AG04449 (cell line): Measurements from ENCODE around the gene LHFPL3.

Source experiments
- CTCF ChIA-PET: fragments of 350-600 bp; formaldehyde crosslinking; extraction: SDS; loops from one replicate; lab custom pipeline; 2021; ENCODE audit warnings: antibody characterized with exemption; lab: Yijun Ruan, JAX
- POLR2A ChIA-PET: fragments of 400-600, 350-600 bp; formaldehyde crosslinking; extraction: SDS; loops from one replicate; lab custom pipeline; 2020; ENCODE audit warnings: antibody characterized with exemption, inconsistent platforms; lab: Yijun Ruan, JAX
- DNase-seq: peaks from one replicate; pipeline ENCODE4 v3.0.0-alpha.2; 2010; ENCODE audit warnings: low read depth, low spot score
- H3K4me3 ChIP-seq: 2 replicates; pipeline ENCODE4 v1.5.1; 2011; ENCODE audit warnings: low read depth, mild to moderate bottlenecking, control low read depth, low read length
- TF ChIP-seq, protein P1 (sequence below): IDR thresholded peaks from one replicate; pipeline ENCODE4 v1.5.1; 2011; ENCODE audit warnings: mild to moderate bottlenecking, moderate library complexity, low read length, control low read depth, inconsistent platforms; ENCODE audit not compliant: insufficient read depth; ENCODE audit errors: missing control alignments

The LHFPL3 gene

GRCh38 chr7:104857458-104858425 is 529.3 kb downstream of the LHFPL3 start:
- ChIA-PET POLR2A (no interaction called here), CTCF (interaction anchor here (1.4 to 2.8 kb wide), 3 partner anchors 10 to 61 kb away, joined by 8 to 17 read pairs (median 13); no protein-coding TSS in a partner anchor)
- no peak for DNase-seq
- TF ChIP-seq, protein P1, sequence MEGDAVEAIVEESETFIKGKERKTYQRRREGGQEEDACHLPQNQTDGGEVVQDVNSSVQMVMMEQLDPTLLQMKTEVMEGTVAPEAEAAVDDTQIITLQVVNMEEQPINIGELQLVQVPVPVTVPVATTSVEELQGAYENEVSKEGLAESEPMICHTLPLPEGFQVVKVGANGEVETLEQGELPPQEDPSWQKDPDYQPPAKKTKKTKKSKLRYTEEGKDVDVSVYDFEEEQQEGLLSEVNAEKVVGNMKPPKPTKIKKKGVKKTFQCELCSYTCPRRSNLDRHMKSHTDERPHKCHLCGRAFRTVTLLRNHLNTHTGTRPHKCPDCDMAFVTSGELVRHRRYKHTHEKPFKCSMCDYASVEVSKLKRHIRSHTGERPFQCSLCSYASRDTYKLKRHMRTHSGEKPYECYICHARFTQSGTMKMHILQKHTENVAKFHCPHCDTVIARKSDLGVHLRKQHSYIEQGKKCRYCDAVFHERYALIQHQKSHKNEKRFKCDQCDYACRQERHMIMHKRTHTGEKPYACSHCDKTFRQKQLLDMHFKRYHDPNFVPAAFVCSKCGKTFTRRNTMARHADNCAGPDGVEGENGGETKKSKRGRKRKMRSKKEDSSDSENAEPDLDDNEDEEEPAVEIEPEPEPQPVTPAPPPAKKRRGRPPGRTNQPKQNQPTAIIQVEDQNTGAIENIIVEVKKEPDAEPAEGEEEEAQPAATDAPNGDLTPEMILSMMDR = no peak
- no peak overlapping the region for H3K4me3 ChIP-seq

GRCh38 chr7:104859754-104860426 is 531.5 kb downstream of the LHFPL3 start:
- DNase-seq = no peak
- TF ChIP-seq, protein P1 = no peak
- no peak overlapping the region for H3K4me3 ChIP-seq
- CTCF ChIA-PET = interaction anchor here (0.6 to 4.1 kb wide), 5 partner anchors 8 to 1468 kb away, joined by 3 to 22 read pairs (median 5); no protein-coding TSS in a partner anchor
- POLR2A ChIA-PET = no interaction called here

DNA sequence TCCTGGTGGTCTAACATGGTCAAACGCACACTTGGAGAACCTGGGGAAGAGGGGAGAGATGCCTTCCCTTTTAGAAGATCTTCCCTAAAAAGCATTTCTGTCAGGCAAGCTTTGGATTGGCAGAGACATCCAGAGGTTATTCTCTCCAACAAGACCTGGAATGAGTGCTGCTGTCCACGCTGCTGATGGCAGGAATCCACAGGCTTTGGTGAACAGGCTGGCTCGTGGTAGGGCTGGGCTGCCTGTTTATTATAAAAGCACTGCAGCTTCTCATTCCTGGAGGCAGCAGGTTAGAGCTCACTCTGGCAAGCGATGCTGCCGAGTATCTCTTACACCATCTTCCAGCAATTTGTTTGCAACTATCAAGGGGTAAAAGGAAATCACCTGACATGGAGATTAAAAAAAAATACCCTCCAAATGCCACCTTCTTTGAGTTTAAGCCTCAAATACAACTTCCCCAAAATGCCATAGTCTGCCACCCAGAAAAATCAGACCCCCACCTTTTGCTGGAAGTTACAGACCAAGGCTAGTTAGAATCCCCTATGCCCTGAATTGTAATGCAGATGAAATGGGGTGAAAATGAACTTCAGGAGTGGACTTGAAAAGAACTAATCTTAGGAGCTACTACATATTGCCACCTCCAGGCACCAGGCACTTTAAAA is 533.5 kb downstream of the LHFPL3 start:
- TF ChIP-seq, protein P1 = no peak
- CTCF ChIA-PET = interaction anchor here (0.8 to 4.1 kb wide), 6 partner anchors 9 to 631 kb away, joined by 3 to 22 read pairs (median 9); no protein-coding TSS in a partner anchor
- POLR2A ChIA-PET = no interaction called here
- DNase-seq = no peak
- no peak overlapping the region for H3K4me3 ChIP-seq

GRCh38 chr7:104862719-104863118 is 534.3 kb downstream of the LHFPL3 start:
- TF ChIP-seq, protein P1 = peak; percentile 32
- H3K4me3 ChIP-seq = no peak overlapping the region
- POLR2A ChIA-PET = no interaction called here
- CTCF ChIA-PET = interaction anchor here (0.9 to 4.1 kb wide), 7 partner anchors 9 to 631 kb away, joined by 3 to 22 read pairs (median 5); no protein-coding TSS in a partner anchor
- DNase-seq = no peak

- no peak overlapping the region for H3K4me3 ChIP-seq
- POLR2A ChIA-PET = no interaction called here
- CTCF ChIA-PET = interaction anchor here (1.3 to 5.3 kb wide), 2 partner anchors 10 to 45 kb away, joined by 3 to 43 read pairs; no protein-coding TSS in a partner anchor
- TF ChIP-seq, protein P1 = no peak
- DNase-seq = no peak
Measured at GRCh38 chr7:104873401-104873800, 545.0 kb downstream of the LHFPL3 start.
